HAP-1 (cell line): ENCODE results near the gene P2RY6.
"Not testable (repeated sequence)": the region's sequence is repeated elsewhere in the genome, so short reads cannot be mapped to it uniquely, and the experiment has no call there.

Experiments
- DNase-seq, 2 experiments: peaks; one replicate each; pipeline ENCODE4 v3.0.0-alpha.2; 2016 to 2020; ENCODE audit warnings: low spot score in 2 of 2
- H3K27me3 ChIP-seq: fragments of 250-450 bp; sonication (Bioruptor Pico); 2 replicates; pipeline ENCODE4 v1.5.1; 2020; ENCODE audit warnings: low read depth, mild to moderate bottlenecking, moderate library complexity
- H3K36me3 ChIP-seq: fragments of 250-450 bp; sonication (Bioruptor Pico); replicated peaks from 2 replicates; pipeline ENCODE4 v1.5.1; 2020; ENCODE audit warnings: mild to moderate bottlenecking
- H3K4me1 ChIP-seq: fragments of 250-450 bp; sonication (Bioruptor Pico); 2 replicates; pipeline ENCODE4 v1.5.1; 2020; ENCODE audit warnings: mild to moderate bottlenecking
- H3K4me3 ChIP-seq: fragments of 250-450 bp; sonication (Bioruptor Pico); 2 replicates; pipeline ENCODE4 v1.5.1; 2020; ENCODE audit warnings: mild to moderate bottlenecking, moderate library complexity
- H3K9me3 ChIP-seq: fragments of 250-450 bp; sonication (Bioruptor Pico); 2 replicates; pipeline ENCODE4 v1.5.1; 2020; ENCODE audit warnings: mild to moderate bottlenecking, moderate library complexity
- in situ Hi-C: fragments of 300-500 bp; cut with MboI; formaldehyde crosslinking; loops from 3 replicates; pipeline ENCODE4 v1.14.3; 2020; ENCODE audit warnings: low sequenced_read_pairs, inconsistent platforms, mixed read lengths

The P2RY6 gene

DNA sequence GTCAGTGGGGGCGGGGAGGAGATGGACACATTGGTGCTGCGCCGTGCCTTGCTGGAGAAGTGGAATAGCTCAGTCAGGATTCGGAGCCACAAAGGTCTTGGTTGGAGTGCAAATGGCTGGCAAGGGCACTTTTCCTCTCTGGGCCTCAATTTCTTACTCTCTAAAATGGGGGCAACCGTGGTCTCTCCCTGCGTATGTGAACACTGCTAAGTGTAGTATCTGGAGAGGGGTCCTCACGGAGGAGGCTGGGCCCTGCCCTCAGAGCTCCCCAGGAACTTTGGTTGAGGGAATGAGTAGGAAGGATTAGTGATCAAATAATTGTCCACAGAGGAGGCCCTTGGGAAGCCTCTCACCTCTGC lies 521 bp downstream of the P2RY6 start:
- no peak for DNase-seq
- Histone ChIP-seq H3K27me3 (no peaks in the 10 kb centered on the region), H3K9me3 (no peaks in the 10 kb centered on the region), H3K36me3 (no peaks in the 10 kb centered on the region), H3K4me1 (no peaks in the 10 kb centered on the region), H3K4me3 (no peak overlapping the region)
- in situ Hi-C loops, result no loop called here

DNA sequence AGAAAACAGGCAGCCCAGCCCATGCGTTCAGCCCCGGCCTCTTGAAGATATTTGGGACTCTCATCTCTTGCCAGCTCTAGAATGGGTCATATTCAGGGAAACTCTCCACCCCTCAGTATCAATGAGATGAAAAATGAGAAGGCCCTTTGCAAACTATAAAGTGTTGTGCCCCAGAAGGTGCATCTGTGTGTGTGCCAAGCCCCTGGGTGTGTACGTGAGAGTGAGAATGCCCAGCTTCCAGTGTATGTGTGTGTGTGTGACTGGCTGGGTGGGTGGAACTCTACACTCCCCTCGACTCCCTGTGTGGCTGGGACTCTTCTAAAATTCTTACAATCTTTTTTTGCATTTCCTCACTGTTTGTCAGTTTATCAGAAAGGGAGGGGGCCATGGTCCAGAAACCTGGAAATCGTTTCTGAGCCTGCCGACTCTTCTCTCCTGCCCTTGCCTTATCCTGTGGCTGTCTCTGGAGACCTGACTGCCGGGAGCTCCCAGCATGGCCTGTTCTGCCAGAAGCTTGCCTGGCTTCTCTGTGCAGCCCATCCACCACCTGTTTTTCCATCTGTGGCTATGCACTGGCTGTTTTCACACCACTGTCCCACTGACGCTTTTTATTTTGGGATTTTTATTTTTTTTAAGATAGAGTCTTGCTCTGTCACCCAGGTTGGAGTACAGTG lies 1.2 kb downstream of the P2RY6 start:
- Histone ChIP-seq H3K27me3 (no peaks in the 10 kb centered on the region), H3K9me3 (no peaks in the 10 kb centered on the region), H3K4me1 (no peaks in the 10 kb centered on the region), H3K4me3 (no peak overlapping the region), H3K36me3 (no peaks in the 10 kb centered on the region)
- in situ Hi-C loops, result no loop called here
- no peak for DNase-seq

DNA sequence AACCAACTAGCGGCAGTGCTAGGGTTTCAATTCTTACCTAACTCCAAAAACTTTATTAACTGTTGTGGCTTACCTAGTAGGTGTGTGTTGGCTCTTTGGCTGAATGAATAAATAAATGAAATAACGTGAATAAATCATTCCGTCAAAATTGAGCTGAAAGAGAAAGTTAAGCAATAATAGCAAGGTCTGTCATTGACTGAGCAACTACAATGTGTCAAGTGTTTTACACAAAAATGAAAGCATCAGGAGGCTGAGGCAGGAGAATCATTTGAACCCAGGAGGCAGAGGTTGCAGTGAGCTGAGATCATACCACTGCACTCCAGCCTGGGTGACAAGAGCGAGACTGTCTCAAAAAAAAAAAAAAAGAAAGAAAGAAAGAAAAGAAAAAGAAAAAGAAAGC lies 2.1 kb downstream of the P2RY6 start:
- DNase-seq, H3K9me3 ChIP-seq, H3K36me3 ChIP-seq, H3K4me3 ChIP-seq, in situ Hi-C loops, H3K27me3 ChIP-seq, H3K4me1 ChIP-seq: not testable (repeated sequence)

DNA sequence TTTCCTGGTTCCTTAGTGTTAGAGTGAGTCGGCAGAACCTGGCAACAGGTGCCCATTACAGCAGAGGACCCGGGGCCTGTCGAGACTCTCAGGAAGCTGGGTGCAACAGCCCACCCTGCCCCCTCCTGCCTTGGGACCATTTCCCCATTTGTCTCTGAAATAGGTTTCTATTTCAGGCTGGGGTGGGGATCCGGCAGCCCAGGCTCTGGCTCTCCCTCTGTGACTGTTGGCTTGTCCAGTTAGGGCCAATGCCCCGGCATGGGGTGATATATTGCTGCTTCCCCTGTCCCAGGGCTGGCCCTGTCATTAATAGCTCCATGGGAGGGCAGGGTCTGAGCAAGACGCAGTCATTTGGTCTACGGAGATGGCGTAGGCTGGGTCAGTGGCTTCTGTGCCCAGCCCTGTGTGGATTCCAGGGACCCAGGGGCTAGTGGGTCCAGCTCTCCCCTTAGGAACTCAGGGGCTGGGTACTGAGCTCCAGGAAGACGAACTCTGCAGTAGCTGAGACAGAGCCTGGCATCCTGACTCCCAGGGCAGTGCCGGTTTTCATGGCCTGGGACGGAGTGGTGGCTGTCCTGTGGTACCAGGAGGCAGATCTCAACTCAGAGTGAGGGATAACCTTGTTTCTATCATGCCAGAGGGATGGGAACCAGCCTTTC lies 2.7 kb downstream of the P2RY6 start:
- H3K9me3 ChIP-seq, result no peaks in the 10 kb centered on the region
- no peaks in the 10 kb centered on the region for H3K4me1 ChIP-seq
- H3K4me3 ChIP-seq, result no peak overlapping the region
- H3K36me3 ChIP-seq, result no peaks in the 10 kb centered on the region
- in situ Hi-C loops, result no loop called here
- no peak for DNase-seq
- H3K27me3 ChIP-seq, result no peaks in the 10 kb centered on the region

DNA sequence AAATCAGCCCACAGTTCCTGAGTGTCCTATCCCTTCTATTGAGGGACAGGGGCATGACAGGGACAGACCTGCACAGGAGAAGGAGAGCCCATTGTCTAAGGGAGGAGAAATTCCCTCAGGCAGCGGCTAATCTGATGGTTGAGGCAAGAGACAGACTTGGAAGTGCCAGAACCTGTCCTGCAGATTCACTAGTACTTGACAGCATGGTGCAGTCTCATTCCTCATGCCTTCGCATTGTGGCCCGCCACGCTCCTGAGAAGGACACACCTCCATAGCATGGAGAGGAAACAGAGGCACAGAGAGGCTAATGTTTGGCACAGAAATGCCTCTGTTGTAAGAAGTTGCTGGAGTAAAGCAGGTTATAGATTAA lies 3.2 kb downstream of the P2RY6 start:
- no peaks in the 10 kb centered on the region for H3K9me3 ChIP-seq
- H3K4me3 ChIP-seq, result no peak overlapping the region
- in situ Hi-C loops, result no loop called here
- DNase-seq, result no peak
- no peaks in the 10 kb centered on the region for H3K27me3 ChIP-seq
- H3K4me1 ChIP-seq, result no peaks in the 10 kb centered on the region
- H3K36me3 ChIP-seq, result no peaks in the 10 kb centered on the region

DNA sequence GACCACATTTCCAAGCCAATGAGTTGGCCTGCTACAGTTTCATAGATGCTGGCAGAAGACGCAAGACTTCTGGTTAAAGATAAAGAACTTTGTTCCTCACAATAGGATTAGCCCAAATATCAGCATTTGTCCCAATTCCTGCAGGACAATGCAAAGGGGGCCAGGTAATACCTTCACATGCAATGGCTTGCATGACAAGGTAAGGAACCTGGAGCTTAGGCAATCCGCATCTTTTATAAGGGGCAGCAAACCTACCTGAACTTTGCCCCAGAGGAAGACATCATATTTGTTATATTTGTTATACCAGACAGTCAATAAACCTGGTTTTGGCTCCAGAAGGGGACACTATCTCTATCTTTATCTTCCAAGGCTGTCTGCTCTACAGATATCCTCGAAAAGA lies 5.3 kb downstream of the P2RY6 start:
- Histone ChIP-seq H3K4me3 (no peak overlapping the region), H3K4me1 (no peaks in the 10 kb centered on the region), H3K9me3 (no peaks in the 10 kb centered on the region), H3K27me3 (no peaks in the 10 kb centered on the region), H3K36me3 (no peaks in the 10 kb centered on the region)
- in situ Hi-C loops, result no loop called here
- no peak for DNase-seq

DNA sequence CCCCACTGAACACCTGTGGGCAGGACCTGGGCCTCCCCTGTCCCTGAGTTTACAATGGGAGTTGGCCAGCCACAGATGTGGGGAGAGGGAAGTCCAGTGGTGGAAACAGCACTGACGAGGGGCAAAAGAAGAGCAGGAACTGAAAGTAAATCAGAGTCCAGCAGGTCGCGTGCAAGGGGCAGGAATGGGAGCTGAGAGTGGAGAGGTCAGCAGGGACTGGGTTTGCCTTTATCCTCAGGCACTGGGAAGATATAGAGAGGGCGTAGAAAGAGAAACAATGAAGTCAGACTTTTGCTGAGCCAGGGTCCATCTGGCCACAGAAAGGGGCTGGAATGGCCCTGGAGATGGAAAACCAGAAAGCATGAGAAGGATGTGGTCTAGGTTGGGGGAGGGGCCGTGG lies 8.5 kb downstream of the P2RY6 start:
- H3K9me3 ChIP-seq, result no peaks in the 10 kb centered on the region
- DNase-seq, result no peak
- H3K27me3 ChIP-seq, result no peaks in the 10 kb centered on the region
- in situ Hi-C loops, result no loop called here
- no peak overlapping the region for H3K4me3 ChIP-seq
- no peaks in the 10 kb centered on the region for H3K36me3 ChIP-seq
- H3K4me1 ChIP-seq, result no peaks in the 10 kb centered on the region

DNA sequence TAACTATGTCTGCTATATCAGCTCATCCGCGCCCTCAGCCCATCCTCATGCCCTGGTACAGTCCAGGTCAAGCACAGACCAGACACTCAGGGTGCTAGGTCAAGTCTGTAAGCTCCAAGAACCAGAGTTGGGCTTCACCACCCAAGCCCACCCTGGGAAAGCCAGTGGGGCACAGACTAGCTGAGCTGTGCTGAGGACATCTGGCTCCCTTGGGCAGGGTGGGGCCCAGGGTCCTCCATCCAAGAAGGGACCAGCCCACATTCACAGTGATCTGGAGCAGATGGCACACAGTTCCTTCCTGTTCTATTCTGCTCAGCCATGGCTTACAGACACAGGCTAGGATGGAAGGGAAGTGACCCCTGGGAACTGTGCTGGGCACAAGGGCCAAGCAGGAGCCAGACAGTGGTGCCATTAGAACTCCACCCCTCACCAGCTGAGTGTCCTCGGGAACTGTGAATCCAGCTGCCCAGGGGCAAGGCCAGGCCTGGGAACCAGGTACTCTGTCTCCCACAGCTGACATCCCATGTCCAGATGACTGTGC lies 9.1 kb downstream of the P2RY6 start:
- Histone ChIP-seq H3K4me1 (no peaks in the 10 kb centered on the region), H3K36me3 (no peaks in the 10 kb centered on the region), H3K27me3 (no peaks in the 10 kb centered on the region), H3K4me3 (no peak overlapping the region), H3K9me3 (no peaks in the 10 kb centered on the region)
- no peak for DNase-seq
- in situ Hi-C loops, result no loop called here

DNA sequence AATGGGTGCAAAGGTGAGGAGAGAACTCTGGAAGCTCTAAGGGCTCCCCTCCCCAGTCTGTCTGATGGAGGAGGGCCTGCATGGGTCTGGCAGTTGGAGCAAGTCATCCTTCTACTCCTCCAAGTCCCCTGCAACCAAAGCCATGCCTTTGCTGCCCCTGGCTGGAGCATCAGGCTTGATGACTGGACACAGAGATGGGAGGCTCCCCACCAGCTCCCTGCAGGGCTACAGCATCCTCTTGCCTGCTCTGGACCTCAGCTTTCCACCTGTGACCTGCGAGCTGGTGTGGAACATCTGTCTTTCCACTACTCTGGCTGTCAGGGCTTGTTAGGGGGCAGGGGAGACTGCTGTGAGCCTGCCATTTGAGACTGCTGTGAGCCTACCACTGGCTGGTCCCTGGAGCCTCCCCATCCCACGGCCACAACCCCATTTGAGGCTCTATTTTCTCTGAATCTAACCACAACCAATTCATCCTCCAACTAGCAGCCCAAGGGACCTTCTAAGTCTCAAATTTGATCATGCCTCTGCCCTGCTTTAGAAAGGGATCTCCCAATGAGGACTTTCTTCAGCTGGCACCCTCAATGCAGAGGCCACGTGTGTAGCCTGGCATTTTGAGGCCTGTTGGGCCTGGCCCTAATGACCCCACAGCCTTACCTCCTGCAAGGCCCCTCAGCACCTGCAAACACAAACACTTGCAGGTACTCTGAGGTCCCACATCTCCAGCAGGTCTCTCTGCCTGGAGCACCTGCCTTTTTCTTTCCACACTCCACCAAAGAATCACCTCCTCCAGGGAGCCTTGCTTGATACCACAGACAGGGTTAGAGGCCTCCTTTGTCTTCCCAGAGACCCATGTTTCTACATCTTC lies 9.9 kb downstream of the P2RY6 start:
- Histone ChIP-seq H3K9me3 (no peaks in the 10 kb centered on the region), H3K4me3 (no peak overlapping the region), H3K36me3 (no peaks in the 10 kb centered on the region), H3K4me1 (no peaks in the 10 kb centered on the region), H3K27me3 (no peaks in the 10 kb centered on the region)
- no peak for DNase-seq
- in situ Hi-C loops, result no loop called here

DNA sequence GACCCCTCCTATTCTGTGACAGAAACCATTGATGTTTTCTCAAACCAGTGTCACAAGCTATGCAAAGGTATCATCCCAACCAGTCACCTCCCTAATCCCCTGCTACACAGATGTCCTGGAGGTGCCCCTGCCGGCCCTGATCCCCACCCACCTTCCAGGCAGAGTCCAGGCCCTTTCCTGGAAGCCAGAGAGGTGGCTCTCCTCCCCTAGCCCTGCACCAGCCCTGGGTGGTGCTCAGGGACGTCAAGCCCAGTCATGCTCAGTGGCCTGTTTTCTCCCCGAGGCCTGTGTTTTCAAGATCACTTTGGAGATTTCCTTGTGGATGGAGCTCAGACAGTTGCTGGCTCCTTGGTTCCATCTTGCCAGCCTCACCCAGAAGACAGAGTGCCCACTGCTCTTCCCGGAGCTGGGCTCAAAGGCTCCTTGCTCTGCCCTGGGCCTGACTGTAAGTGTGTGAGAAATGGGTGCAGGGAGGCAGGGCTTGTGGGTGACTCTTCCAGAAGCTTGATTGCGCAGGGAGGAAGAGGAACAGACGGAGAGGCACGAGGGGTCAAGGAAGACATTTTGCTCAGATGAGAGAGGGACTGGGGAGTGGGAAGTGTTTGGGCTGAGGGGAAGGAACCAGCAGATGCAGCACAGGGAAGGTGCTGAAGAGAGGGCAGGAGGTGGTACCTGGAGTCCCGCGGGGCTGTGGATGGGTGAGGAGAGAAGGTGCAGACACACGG lies 11.3 kb downstream of the P2RY6 start:
- Histone ChIP-seq H3K36me3 (no peaks in the 10 kb centered on the region), H3K4me3 (no peak overlapping the region), H3K9me3 (no peaks in the 10 kb centered on the region), H3K4me1 (no peaks in the 10 kb centered on the region), H3K27me3 (no peaks in the 10 kb centered on the region)
- in situ Hi-C loops, result no loop called here
- no peak for DNase-seq

DNA sequence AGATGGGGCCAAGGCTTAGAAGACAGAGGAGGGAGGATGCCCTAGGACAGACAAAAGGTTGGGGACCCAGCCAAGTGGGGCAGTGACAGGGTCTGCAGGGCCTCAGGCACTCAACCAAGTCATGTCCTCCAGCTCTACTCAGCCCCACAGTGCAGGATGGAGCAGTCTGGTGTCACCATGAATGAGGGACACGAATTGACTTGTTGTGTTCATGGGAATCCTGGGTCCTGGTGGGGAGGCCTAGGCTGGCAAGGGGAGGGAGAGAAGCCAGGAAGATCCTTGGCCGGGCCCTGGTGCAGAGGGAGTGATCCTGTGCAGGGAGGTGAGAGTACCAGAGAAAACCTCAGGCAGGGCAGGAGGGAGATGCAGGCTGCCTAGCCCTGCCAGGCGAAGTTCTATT lies 12.0 kb downstream of the P2RY6 start:
- H3K4me1 ChIP-seq, result peaks cover under 1% of the 10 kb centered on the region

DNA sequence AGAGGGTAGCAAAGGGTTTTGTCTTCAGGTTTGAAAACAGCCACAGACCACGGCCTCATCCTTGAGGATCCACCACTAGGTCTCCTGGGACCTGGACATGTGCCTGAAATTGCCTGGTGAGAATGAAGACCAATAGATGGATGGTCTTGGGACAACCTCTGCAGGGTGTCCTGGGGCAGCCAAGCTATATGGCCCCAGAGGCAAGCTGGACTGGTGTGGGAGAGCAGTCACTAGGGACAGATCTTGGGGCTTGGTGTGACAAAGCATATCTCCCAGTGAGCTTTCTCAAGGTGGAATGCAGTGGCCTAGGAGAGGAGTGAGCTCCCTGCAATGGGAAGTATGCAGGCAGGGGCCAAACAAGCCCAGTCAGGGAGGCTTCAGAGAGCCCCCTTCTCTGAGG lies 13.6 kb downstream of the P2RY6 start:
- H3K4me3 ChIP-seq, result no peak overlapping the region
- in situ Hi-C loops, result no loop called here
- no peaks in the 10 kb centered on the region for H3K9me3 ChIP-seq
- no peaks in the 10 kb centered on the region for H3K27me3 ChIP-seq
- H3K4me1 ChIP-seq, result peaks cover 3% of the 10 kb centered on the region
- no peaks in the 10 kb centered on the region; the same call in 1 of the 2 replicates for H3K36me3 ChIP-seq
- no peak for DNase-seq

More for the DNA sequence above, 12.0 kb downstream of the P2RY6 start:
- no peaks in the 10 kb centered on the region for H3K27me3 ChIP-seq
- no peaks in the 10 kb centered on the region for H3K9me3 ChIP-seq
- no peaks in the 10 kb centered on the region; the same call in 1 of the 2 replicates for H3K36me3 ChIP-seq
- no peak for DNase-seq
- in situ Hi-C loops, result no loop called here
- no peak overlapping the region for H3K4me3 ChIP-seq

DNA sequence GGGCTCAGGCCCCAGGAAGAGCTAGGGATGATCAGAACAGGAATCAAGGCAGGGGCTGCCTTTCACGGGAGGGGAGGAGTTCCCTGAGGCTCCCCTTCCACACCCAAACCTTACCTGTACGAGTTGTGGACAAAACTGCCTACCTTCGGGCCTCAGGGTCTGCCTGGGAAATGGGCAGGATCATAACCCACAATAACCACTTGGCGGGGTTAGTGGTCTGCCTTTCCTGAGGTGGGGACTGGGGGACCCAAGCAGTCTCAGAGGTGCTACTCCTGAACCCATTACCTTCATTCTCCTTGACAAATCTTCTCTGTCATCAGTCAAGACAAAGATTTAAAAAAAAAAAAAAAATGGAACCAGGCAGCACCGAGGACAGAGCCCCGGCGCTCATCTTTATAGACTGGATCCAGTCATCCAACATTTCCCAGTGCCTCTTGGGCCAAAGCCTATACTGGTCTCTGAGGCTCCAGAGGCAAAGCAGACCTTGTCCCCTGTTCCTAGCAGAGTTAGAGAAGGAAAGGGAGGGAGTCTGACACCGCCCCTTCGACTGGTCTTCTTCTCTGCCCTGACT lies 14.2 kb downstream of the P2RY6 start:
- H3K36me3 ChIP-seq, result no peaks in the 10 kb centered on the region; the same call in 1 of the 2 replicates
- in situ Hi-C loops, result no loop called here
- no peak for DNase-seq

More for the DNA sequence above, 14.2 kb downstream of the P2RY6 start:
- Histone ChIP-seq H3K4me1 (peaks cover 3% of the 10 kb centered on the region), H3K9me3 (no peaks in the 10 kb centered on the region), H3K4me3 (no peak overlapping the region), H3K27me3 (no peaks in the 10 kb centered on the region)
